D721Med (cell line): Measurements from ENCODE around the gene FOXR1.
"Not testable (repeated sequence)": the region's sequence is repeated elsewhere in the genome, so short reads cannot be mapped to it uniquely, and the experiment has no call there.

ENCODE experiments used
- DNase-seq: peaks from one replicate; pipeline ENCODE4 v3.0.0; 2011; ENCODE audit warnings: low spot score; ENCODE audit not compliant: insufficient read length
- FAIRE-seq: peaks from 2 replicates; lab custom pipeline; 2011; peaks lifted over from hg19 to GRCh38; lab: Jason Lieb, UNC
- TF ChIP-seq, protein P1 (sequence below): IDR thresholded peaks from 2 replicates; pipeline ENCODE4 v1.5.1; 2012; ENCODE audit warnings: mild to moderate bottlenecking, control low read depth; ENCODE audit not compliant: insufficient read depth; ENCODE audit errors: missing control alignments

Gene FOXR1

DNA sequence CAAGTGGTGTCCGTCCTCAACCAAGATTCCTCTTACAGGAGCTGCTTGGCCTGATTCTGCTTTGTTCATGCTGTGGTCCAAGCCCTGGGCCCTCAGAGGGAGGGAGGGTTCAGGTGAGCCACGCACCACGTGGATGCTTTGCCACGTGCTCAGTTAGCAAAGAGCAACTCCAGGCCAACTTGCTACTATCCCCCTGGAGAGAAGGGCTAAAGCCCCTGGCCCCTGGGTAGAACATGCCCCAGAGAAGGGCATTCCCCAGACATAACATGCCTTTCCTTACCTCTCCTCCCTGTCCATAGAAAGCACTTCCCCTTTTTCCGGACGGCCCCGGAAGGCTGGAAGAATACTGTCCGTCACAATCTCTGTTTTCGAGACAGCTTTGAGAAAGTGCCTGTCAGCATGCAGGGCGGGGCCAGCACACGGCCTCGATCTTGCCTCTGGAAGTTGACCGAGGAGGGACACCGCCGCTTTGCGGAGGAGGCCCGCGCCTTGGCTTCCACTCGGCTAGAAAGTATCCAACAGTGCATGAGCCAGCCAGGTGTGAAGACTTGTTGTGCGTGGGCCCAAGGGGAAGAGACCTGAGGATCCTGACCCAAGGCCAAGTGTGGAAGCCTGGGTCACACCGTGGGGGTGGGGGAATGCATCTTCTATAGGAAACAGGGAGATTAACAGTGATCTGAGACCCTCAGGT lies 8.8 kb downstream of the FOXR1 start:
- TF ChIP-seq, protein P1, sequence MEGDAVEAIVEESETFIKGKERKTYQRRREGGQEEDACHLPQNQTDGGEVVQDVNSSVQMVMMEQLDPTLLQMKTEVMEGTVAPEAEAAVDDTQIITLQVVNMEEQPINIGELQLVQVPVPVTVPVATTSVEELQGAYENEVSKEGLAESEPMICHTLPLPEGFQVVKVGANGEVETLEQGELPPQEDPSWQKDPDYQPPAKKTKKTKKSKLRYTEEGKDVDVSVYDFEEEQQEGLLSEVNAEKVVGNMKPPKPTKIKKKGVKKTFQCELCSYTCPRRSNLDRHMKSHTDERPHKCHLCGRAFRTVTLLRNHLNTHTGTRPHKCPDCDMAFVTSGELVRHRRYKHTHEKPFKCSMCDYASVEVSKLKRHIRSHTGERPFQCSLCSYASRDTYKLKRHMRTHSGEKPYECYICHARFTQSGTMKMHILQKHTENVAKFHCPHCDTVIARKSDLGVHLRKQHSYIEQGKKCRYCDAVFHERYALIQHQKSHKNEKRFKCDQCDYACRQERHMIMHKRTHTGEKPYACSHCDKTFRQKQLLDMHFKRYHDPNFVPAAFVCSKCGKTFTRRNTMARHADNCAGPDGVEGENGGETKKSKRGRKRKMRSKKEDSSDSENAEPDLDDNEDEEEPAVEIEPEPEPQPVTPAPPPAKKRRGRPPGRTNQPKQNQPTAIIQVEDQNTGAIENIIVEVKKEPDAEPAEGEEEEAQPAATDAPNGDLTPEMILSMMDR, result no peak
- no peak for DNase-seq
- FAIRE-seq, result no peak

DNA sequence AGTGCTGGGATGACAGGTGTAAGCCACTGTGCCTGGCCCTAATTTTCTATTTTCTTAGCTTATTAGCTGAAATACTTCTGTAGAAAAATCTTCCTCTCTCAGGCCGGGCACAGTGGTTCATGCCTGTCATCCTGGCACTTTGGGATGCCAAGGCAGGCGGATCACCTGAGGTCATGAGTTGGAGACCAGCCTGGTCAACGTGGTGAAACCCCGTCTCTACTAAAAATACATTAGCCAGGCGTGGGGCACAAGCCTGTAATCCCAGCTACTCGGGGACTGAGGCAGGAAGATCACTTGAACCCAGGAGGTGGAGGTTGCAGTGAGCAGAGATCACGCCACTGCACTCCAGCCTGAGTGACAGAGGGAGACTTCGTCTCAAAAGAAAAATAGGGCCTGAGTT lies 12.8 kb downstream of the FOXR1 start:
- not testable (repeated sequence) for FAIRE-seq

DNA sequence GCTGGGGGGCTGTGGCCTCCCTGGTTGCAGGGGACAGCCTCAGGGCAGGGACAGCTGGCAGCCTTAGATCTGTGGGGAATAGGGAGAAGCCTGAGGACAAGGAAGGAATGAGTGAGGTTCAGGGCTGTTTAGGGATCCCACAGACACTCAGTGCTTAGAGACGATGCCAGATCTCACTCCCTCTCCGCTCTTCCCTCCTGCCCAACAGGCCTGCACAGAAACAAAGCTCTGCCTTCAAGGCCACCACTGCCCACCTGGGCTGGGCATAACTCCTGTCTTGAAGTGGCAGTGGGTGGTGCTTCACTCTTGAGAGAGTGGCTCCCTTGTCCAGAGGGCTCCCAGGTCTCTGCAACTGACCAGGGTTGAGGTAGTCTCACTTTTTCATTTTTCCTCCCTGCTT lies 13.3 kb downstream of the FOXR1 start:
- DNase-seq, result no peak
- TF ChIP-seq, protein P1, result no peak
- no peak for FAIRE-seq

More for the DNA sequence above, 12.8 kb downstream of the FOXR1 start:
- DNase-seq, result not testable (repeated sequence)

DNA sequence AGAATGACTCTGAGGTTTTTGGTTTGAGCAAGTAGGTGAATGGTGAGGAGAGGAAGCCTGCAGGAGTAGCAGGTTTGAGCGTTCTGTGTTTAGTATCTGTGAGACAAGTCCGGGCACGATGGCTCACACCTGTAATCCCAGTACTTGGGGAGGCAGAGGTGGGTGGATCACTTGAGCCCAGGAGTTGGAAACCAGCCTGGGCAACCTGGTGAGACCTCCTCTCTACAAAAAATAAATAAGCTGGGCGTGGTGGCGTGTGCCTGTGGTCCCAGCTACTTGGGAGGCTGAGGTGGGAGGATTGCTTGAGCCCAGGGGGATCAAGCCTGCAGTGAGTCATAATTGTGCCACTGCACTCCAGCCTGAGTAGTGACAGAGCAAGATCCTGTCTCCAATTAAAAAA lies 16.7 kb downstream of the FOXR1 start:
- TF ChIP-seq, protein P1, result no peak
- no peak for FAIRE-seq
- no peak for DNase-seq

DNA sequence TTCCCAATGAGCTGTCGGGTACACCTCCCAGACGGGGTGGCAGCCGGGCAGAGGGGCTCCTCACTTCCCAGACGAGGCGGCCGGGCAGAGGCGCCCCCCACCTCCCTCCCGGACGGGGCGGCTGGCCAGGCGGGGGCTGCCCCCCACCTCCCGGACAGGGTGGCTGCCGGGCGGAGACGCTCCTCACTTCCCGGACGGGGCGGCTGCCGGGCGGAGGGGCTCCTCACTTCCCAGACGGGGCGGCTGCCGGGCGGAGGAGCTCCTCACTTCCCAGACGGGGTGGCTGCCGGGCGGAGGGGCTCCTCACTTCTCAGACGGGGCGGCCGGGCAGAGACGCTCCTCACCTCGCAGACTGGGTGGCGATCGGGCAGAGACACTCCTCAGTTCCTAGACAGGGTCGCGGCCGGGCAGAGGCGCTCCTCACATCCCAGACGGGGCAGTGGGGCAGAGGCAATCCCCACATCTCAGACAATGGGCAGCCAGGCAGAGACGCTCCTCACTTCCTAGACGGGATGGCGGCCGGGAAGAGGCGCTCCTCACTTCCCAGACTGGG lies 20.0 kb downstream of the FOXR1 start:
- DNase-seq, result not testable (repeated sequence)

DNA sequence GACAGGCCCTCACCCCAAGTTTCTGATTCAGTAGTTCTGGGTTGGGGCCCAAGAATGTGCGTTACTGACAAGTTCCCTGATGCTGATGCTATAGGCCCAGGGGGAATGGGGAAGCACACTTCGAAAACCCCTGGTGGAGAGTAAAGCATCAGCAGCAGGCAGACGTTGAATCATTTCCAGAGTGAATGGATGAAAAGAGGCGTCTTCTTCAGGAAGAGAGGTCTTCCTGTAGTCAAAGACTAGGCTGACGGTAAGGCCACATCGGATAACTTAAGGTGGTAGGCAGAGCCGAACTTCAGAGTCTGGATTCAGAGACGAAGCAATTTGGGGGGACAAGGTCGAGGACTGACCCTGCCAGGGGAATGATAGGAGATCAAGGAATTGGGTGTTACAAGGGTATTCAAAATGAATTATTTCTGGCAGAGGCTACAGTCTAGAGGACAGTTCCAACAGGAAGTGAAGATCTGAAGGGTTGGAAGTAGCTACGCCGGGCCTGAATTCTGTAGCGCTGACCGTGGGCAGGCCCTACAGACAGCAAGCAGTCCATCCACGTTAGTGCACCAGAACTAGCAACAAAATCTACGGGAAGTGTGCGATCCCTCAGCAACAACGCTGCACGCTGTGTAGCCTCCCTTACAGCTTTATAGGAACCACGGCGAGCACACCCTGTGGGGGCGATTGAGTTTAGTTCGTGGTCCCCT lies 25.5 kb downstream of the FOXR1 start:
- no peak for FAIRE-seq
- TF ChIP-seq, protein P1, result no peak
- DNase-seq, result no peak

More for the DNA sequence above, 20.0 kb downstream of the FOXR1 start:
- not testable (repeated sequence) for FAIRE-seq

DNA sequence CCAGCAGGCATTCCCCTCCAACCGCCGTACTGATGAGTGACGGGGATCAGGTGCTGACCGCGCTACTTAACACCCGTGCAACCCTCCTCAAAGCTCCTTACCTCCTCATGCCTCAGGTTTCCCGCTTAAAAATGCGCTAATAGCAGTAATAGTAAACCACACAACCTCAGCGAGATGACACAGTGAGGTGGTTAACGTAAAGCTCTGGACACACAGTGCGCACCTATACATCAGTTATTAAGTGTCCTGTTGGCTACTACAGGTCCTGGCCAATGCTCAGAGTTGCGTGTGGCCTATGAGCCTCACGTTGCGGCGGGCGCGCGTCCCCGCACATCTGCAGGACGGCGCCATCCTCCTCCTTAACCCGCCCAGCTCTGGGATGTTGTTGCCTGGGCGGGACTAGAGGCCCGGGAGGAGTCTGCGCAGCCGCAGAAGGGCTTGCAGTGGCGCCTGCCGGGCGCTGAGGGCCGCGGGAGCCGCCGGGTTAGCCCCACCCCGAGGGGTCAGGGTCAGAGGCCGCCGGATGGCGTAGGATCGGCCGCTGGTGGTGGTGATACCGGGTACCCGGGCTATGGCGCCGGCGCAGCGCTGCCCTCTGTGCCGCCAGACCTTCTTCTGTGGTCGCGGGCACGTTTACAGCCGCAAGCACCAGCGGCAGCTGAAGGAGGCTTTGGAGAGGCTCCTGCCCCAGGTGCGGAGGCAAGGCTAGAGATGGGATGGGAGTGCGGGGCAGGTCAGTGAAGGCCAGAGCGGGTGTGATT lies 26.2 kb downstream of the FOXR1 start, which contains the start of gene CENATAC:
Gene CENATAC, plus strand, starts transcription at position 512 of the 761 bp plus-strand sequence. Its CDS starts 60 bp downstream, at position 572.
- TF ChIP-seq, protein P1, result no peak
- FAIRE-seq (no peak), DNase-seq (peak; percentile 99)
